ENCODE results near the gene SPATA16.

Gene SPATA16

DNA sequence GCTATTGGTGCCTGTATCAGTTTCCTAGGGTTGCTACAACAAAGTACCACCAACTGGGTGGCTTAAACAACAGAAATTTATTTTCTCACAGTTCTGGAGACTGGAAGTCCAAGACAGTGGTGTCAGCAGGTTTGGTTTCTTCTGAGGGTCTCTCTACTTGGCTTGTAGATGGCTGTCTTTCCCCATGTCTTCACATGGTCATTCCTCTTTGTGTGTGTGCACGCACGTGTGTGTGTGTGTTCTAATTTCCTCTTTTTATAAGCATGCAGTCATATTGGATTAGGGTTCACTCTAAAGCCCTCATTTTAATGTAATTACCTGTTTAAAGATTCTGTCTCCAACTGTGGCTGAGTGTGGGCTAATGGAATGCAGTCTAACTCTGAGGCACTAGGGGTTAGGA, 182.5 kb downstream of the SPATA16 start:
- CTCF ChIA-PET = no interaction called here

DNA sequence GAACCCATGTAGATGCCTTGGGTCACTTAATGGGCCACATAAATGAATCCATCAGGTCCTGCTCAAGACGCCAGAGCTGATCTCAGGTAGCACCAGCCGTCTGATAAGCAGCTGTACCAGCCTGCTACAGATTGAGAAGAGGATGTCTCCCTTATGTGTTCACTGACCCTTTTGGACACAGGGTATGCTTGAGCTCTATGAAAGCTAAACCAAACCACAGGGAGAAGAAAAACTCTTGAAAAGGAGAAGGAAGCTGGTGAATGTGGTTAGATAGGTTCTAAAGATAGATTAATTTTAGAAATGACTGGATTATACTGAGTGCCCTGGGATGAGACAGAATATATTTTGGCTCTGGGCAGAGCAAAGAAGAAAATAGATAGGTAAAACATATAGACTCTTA, 187.5 kb downstream of the SPATA16 start:
- ChIA-PET POLR2A (no interaction called here), CTCF (no interaction called here)
- no peak for TF ChIP-seq HDGF (IDR thresholded peaks at IDR 0.05; ENCODE audit: borderline replicate concordance)
- TF ChIP-seq ZNF384 (IDR thresholded peaks at IDR 0.05) = no peak
- TF ChIP-seq LEF1 (IDR thresholded peaks at IDR 0.05; ENCODE audit: borderline replicate concordance) = no peak
- TF ChIP-seq SUZ12 (IDR thresholded peaks at IDR 0.05) = no peak
- TF ChIP-seq L3MBTL2 (conservative IDR thresholded peaks at IDR 0.05) = no peak
- TF ChIP-seq ARNT (IDR thresholded peaks at IDR 0.05) = no peak
- no peak for TF ChIP-seq TARDBP (IDR thresholded peaks at IDR 0.05)
- TF ChIP-seq BHLHE40 (IDR thresholded peaks at IDR 0.05; ENCODE audit: borderline replicate concordance) = no peak
- TF ChIP-seq ELF4 (IDR thresholded peaks at IDR 0.05) = no peak
- TF ChIP-seq FOXA1 (IDR thresholded peaks at IDR 0.05) = no peak
- no peak for TF ChIP-seq NFRKB (IDR thresholded peaks at IDR 0.05)
- no peak for TF ChIP-seq FOXM1 (IDR thresholded peaks at IDR 0.05; ENCODE audit: borderline replicate concordance)
- no peak for TF ChIP-seq FOXK2 (IDR thresholded peaks at IDR 0.05)
- TF ChIP-seq, protein P1, sequence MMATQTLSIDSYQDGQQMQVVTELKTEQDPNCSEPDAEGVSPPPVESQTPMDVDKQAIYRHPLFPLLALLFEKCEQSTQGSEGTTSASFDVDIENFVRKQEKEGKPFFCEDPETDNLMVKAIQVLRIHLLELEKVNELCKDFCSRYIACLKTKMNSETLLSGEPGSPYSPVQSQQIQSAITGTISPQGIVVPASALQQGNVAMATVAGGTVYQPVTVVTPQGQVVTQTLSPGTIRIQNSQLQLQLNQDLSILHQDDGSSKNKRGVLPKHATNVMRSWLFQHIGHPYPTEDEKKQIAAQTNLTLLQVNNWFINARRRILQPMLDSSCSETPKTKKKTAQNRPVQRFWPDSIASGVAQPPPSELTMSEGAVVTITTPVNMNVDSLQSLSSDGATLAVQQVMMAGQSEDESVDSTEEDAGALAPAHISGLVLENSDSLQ (IDR thresholded peaks at IDR 0.05) = no peak
- no peak for TF ChIP-seq SP1 (IDR thresholded peaks at IDR 0.05)
- no peak for TF ChIP-seq CTBP1 (IDR thresholded peaks at IDR 0.05; ENCODE audit: borderline replicate concordance)
- no peak for DNase-seq (ENCODE audit: extremely low spot score)

More for the DNA sequence above, 182.5 kb downstream of the SPATA16 start:
- POLR2A ChIA-PET = no interaction called here
- no peak for DNase-seq (ENCODE audit: extremely low spot score)
- TF ChIP-seq NFRKB (IDR thresholded peaks at IDR 0.05) (no peak), FOXK2 (IDR thresholded peaks at IDR 0.05) (no peak), TARDBP (IDR thresholded peaks at IDR 0.05) (no peak), FOXA1 (IDR thresholded peaks at IDR 0.05) (no peak), LEF1 (IDR thresholded peaks at IDR 0.05; ENCODE audit: borderline replicate concordance) (no peak), BHLHE40 (IDR thresholded peaks at IDR 0.05; ENCODE audit: borderline replicate concordance) (no peak), ZNF384 (IDR thresholded peaks at IDR 0.05) (no peak), HDGF (IDR thresholded peaks at IDR 0.05; ENCODE audit: borderline replicate concordance) (no peak), CTBP1 (IDR thresholded peaks at IDR 0.05; ENCODE audit: borderline replicate concordance) (no peak), SP1 (IDR thresholded peaks at IDR 0.05) (no peak), ELF4 (IDR thresholded peaks at IDR 0.05) (no peak), ARNT (IDR thresholded peaks at IDR 0.05) (no peak), FOXM1 (IDR thresholded peaks at IDR 0.05; ENCODE audit: borderline replicate concordance) (no peak), SUZ12 (IDR thresholded peaks at IDR 0.05) (no peak)
- TF ChIP-seq, protein P1 (IDR thresholded peaks at IDR 0.05) = no peak

DNA sequence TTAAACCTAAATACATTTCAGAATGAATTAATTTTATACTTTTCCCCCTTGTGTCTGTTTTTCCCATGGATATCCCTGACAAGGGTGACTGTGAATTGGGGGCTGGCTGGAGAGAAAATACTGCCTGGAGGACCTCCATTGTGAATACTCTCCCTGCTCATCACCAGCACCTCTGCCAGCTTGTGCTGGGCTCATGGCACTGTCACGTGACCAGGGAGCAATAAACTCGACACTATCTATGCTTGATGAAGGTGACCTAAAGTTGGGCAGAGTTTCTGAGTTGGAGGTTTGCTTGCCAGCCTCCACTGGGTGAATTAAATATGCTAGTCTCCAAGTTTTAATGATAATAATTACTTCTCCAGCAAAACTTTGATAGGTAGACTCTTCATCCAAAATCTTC, 189.5 kb downstream of the SPATA16 start:
- TF ChIP-seq LEF1 (IDR thresholded peaks at IDR 0.05; ENCODE audit: borderline replicate concordance) (no peak), FOXM1 (IDR thresholded peaks at IDR 0.05; ENCODE audit: borderline replicate concordance) (no peak), FOXK2 (IDR thresholded peaks at IDR 0.05) (no peak), ARNT (IDR thresholded peaks at IDR 0.05) (no peak), TARDBP (IDR thresholded peaks at IDR 0.05) (no peak), ELF4 (IDR thresholded peaks at IDR 0.05) (no peak), BHLHE40 (IDR thresholded peaks at IDR 0.05; ENCODE audit: borderline replicate concordance) (no peak), ZNF384 (IDR thresholded peaks at IDR 0.05) (no peak), CTBP1 (IDR thresholded peaks at IDR 0.05; ENCODE audit: borderline replicate concordance) (no peak), L3MBTL2 (conservative IDR thresholded peaks at IDR 0.05) (no peak), SUZ12 (IDR thresholded peaks at IDR 0.05) (no peak), SP1 (IDR thresholded peaks at IDR 0.05) (no peak), FOXA1 (IDR thresholded peaks at IDR 0.05) (no peak), HDGF (IDR thresholded peaks at IDR 0.05; ENCODE audit: borderline replicate concordance) (no peak)
- TF ChIP-seq, protein P1 (IDR thresholded peaks at IDR 0.05) = no peak
- POLR2A ChIA-PET = no interaction called here
- DNase-seq (ENCODE audit: extremely low spot score) = no peak
- CTCF ChIA-PET = no interaction called here

DNA sequence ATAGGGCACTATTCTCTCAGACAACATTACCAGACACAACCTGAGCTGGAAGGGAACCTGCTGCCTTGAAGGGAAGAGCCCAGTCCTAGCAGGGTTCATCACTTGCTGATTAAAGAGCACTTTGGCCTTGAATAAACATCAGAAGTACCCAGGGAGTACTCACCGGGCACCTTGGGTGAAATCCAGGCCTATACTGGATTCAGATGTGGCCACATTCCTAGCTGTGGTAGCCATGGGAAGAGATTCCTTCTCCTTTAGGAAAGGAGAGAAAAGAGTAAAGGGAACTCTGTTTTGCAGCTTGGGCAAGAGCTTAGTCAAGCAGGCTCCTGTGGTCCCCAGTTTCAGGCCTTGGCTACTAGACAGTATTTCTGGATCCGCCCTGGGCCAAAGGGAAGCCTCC, 195.0 kb downstream of the SPATA16 start:
- ChIA-PET POLR2A (no interaction called here), CTCF (no interaction called here)
- no peak for DNase-seq (ENCODE audit: extremely low spot score)
- TF ChIP-seq ELF4 (IDR thresholded peaks at IDR 0.05) (no peak), HDGF (IDR thresholded peaks at IDR 0.05; ENCODE audit: borderline replicate concordance) (no peak), L3MBTL2 (conservative IDR thresholded peaks at IDR 0.05) (no peak), TARDBP (IDR thresholded peaks at IDR 0.05) (no peak), SP1 (IDR thresholded peaks at IDR 0.05) (no peak), NFRKB (IDR thresholded peaks at IDR 0.05) (no peak), FOXM1 (IDR thresholded peaks at IDR 0.05; ENCODE audit: borderline replicate concordance) (no peak), FOXA1 (IDR thresholded peaks at IDR 0.05) (no peak), ZNF384 (IDR thresholded peaks at IDR 0.05) (no peak), SUZ12 (IDR thresholded peaks at IDR 0.05) (no peak), BHLHE40 (IDR thresholded peaks at IDR 0.05; ENCODE audit: borderline replicate concordance) (no peak), ARNT (IDR thresholded peaks at IDR 0.05) (no peak), CTBP1 (IDR thresholded peaks at IDR 0.05; ENCODE audit: borderline replicate concordance) (no peak), LEF1 (IDR thresholded peaks at IDR 0.05; ENCODE audit: borderline replicate concordance) (no peak), FOXK2 (IDR thresholded peaks at IDR 0.05) (no peak)
- TF ChIP-seq, protein P1 (IDR thresholded peaks at IDR 0.05) = no peak

DNA sequence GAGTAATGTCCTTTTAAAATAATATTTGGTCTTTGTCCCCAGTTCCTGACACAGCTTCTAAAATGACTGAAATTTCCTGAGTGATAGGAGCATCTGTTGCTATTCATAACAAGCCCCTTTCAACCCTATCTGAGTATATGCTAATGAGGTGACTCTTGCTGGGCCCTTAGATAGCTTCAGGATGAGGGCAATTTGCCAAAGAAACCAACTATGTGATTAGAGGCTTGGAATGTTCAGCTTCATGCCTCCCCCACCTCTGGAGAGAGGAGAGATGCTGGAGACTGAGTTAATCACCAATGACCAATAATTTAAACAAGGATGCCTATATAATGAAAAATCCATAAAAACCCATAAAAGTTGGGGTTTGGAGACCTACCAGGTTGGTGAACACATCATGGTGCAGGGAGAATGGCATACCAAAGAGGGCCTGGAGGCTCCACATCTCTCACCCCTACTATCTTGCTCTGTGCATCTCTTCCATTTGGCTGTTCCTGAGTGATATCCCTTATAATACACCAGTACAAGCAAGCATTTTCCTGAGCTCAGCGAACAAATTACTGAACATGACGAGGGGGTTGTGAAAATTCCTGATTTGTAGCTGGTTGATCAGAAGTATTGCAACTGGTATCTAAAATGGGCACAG, 201.3 kb downstream of the SPATA16 start:
- CTCF ChIA-PET = no interaction called here
- POLR2A ChIA-PET = no interaction called here
- no peak for TF ChIP-seq TARDBP (IDR thresholded peaks at IDR 0.05)
- DNase-seq (ENCODE audit: extremely low spot score) = no peak
